H1 (cell line): ENCODE data around the gene DLG1. TPM values are rescaled to one million over a fixed set of nuclear protein-coding genes. Genes with fewer than 3 reads are reported as not detected.

Experiments
- CTCF ChIA-PET: fragments of 300-600 bp; sonication (Branson Sonifier 250); formaldehyde crosslinking; loops from one replicate; lab custom pipeline; 2021; ENCODE audit not compliant: partially characterized antibody; lab: Charles Lee
- POLR2A ChIA-PET: fragments of 300-600 bp; sonication (Branson Sonifier 250); formaldehyde crosslinking; loops from one replicate; lab custom pipeline; 2021; ENCODE audit warnings: inconsistent platforms; ENCODE audit not compliant: partially characterized antibody; lab: Charles Lee
- DNase-seq, 2 experiments: peaks; one replicate each; pipeline versions ENCODE4 v3.0.0 to v3.0.0-alpha.2; 2010 to 2022; ENCODE audit warnings: low spot score in 2 of 2, low read depth in 1 of 2, mixed read lengths in 1 of 2
- FAIRE-seq: peaks from 2 replicates; lab custom pipeline; 2011; peaks lifted over from hg19 to GRCh38; lab: Jason Lieb, UNC
- H2AFZ ChIP-seq: 2 replicates; pipeline ENCODE4 v1.8.1; 2012; ENCODE audit warnings: low read length, inconsistent platforms
- H2AK5ac ChIP-seq: 2 replicates; pipeline ENCODE4 v1.6.1; 2013; ENCODE audit warnings: low read depth, low read length
- H2BK120ac ChIP-seq: replicated peaks from 2 replicates; pipeline ENCODE3; 2013; ENCODE audit warnings: low read depth, low read length, inconsistent platforms
- H2BK12ac ChIP-seq: 2 replicates; pipeline ENCODE4 v1.6.1; 2013; ENCODE audit warnings: low read depth, low read length
- H2BK15ac ChIP-seq: 2 replicates; pipeline ENCODE4 v1.6.1; 2013; ENCODE audit warnings: low read length
- H2BK20ac ChIP-seq: 2 replicates; pipeline ENCODE4 v1.6.1; 2013; ENCODE audit warnings: low read length
- H2BK5ac ChIP-seq: 2 replicates; pipeline ENCODE4 v1.6.1; 2013; ENCODE audit warnings: low read depth, low read length
- H3K14ac ChIP-seq: 2 replicates; pipeline ENCODE4 v1.6.1; 2013; ENCODE audit warnings: inconsistent platforms; ENCODE audit not compliant: insufficient read length
- H3K18ac ChIP-seq: 2 replicates; pipeline ENCODE4 v1.6.1; 2013; ENCODE audit warnings: low read length; ENCODE audit errors: extremely low read depth
- H3K23ac ChIP-seq: 2 replicates; pipeline ENCODE4 v1.6.1; 2013; ENCODE audit warnings: inconsistent platforms; ENCODE audit not compliant: insufficient read length
- H3K23me2 ChIP-seq: 2 replicates; pipeline ENCODE4 v1.6.1; 2013; ENCODE audit warnings: low read depth, low read length
- H3K27ac ChIP-seq: 2 replicates; pipeline ENCODE4 v1.6.1; 2011; ENCODE audit warnings: low read depth, low read length, inconsistent platforms
- H3K27me3 ChIP-seq, 4 experiments: replicated peaks in 1 of 4; 1 replicate in 1 of 4; 2 replicates in 3 of 4; pipeline versions ENCODE4 v1.6.1 to v1.8.1; 2011 to 2013; ENCODE audit warnings: low read length in 3 of 4, mild to moderate bottlenecking in 3 of 4, inconsistent platforms in 2 of 4, mixed read lengths in 2 of 4, moderate library complexity in 1 of 4; ENCODE audit not compliant: control insufficient read depth in 3 of 4, insufficient read depth in 3 of 4; ENCODE audit errors: extremely low read depth in 1 of 4
- H3K36me3 ChIP-seq, 4 experiments: 2 replicates each; pipeline versions ENCODE4 v1.6.1 to v1.8.1; 2011 to 2013; ENCODE audit warnings: mild to moderate bottlenecking in 4 of 4, low read length in 3 of 4, moderate library complexity in 2 of 4, control low read depth in 1 of 4, inconsistent platforms in 1 of 4; ENCODE audit not compliant: insufficient read depth in 4 of 4, control insufficient read depth in 2 of 4
- H3K4ac ChIP-seq: replicated peaks from 2 replicates; pipeline ENCODE3; 2013; ENCODE audit warnings: low read length, low read depth, mixed read lengths, inconsistent platforms; ENCODE audit not compliant: insufficient read length
- H3K4me1 ChIP-seq, 4 experiments: replicated peaks in 1 of 4; 1 replicate in 1 of 4; 2 replicates in 3 of 4; pipeline versions ENCODE4 v1.6.1 to v1.8.1; 2011 to 2013; ENCODE audit warnings: low read length in 3 of 4, inconsistent platforms in 2 of 4, mixed read lengths in 1 of 4; ENCODE audit not compliant: insufficient read depth in 4 of 4, control insufficient read depth in 3 of 4
- H3K4me2 ChIP-seq, 2 experiments: 2 replicates each; pipeline versions ENCODE4 v1.6.1 to v1.8.1; 2011 to 2013; ENCODE audit warnings: low read depth in 2 of 2, low read length in 2 of 2, control low read depth in 1 of 2, inconsistent platforms in 1 of 2, mild to moderate bottlenecking in 1 of 2; ENCODE audit not compliant: insufficient read depth in 1 of 2
- H3K4me3 ChIP-seq, 4 experiments: fragments of 200-600, 300-600 bp in 1 of 4; sonication (generic), shearing (Covaris generic), sonication (Bioruptor Twin) in 1 of 4; 2 replicates each; pipeline versions ENCODE4 v1.5.1 to v1.8.1; 2011 to 2016; ENCODE audit warnings: low read length in 4 of 4, low read depth in 3 of 4, control low read depth in 2 of 4, inconsistent platforms in 2 of 4, mild to moderate bottlenecking in 2 of 4, mixed read lengths in 1 of 4, moderate library complexity in 1 of 4; ENCODE audit not compliant: insufficient read depth in 2 of 4; ENCODE audit errors: extremely low read depth in 1 of 4
- H3K56ac ChIP-seq: replicated peaks from 2 replicates; pipeline ENCODE3; 2013; ENCODE audit warnings: low read depth, mild to moderate bottlenecking, mixed read lengths, low read length, inconsistent platforms; ENCODE audit not compliant: insufficient read length
- H3K79me1 ChIP-seq: 2 replicates; pipeline ENCODE4 v1.6.1; 2013; ENCODE audit warnings: low read depth, low read length, control low read depth
- H3K79me2 ChIP-seq, 2 experiments: 2 replicates each; pipeline versions ENCODE4 v1.6.1 to v1.8.1; 2012 to 2013; ENCODE audit warnings: low read length in 2 of 2, mild to moderate bottlenecking in 2 of 2, inconsistent platforms in 1 of 2; ENCODE audit not compliant: insufficient read depth in 2 of 2, control insufficient read depth in 1 of 2
- H3K9ac ChIP-seq, 4 experiments: replicated peaks in 1 of 4; 1 replicate in 1 of 4; 2 replicates in 3 of 4; pipeline versions ENCODE4 v1.6.1 to v1.8.1; 2011 to 2013; ENCODE audit warnings: low read depth in 3 of 4, low read length in 3 of 4, control low read depth in 2 of 4, mild to moderate bottlenecking in 2 of 4, moderate library complexity in 2 of 4, inconsistent platforms in 1 of 4; ENCODE audit errors: extremely low read depth in 1 of 4
- H3K9me3 ChIP-seq, 2 experiments: 2 replicates each; pipeline versions ENCODE4 v1.6.1 to v1.8.1; 2012 to 2013; ENCODE audit warnings: mild to moderate bottlenecking in 2 of 2, moderate library complexity in 2 of 2, control low read depth in 1 of 2, inconsistent platforms in 1 of 2, low read depth in 1 of 2, low read length in 1 of 2, mixed read lengths in 1 of 2; ENCODE audit not compliant: insufficient read depth in 2 of 2
- H4K20me1 ChIP-seq, 2 experiments: replicated peaks in 1 of 2; 2 replicates each; pipeline versions ENCODE3 to v1.8.1; 2011 to 2013; ENCODE audit warnings: inconsistent platforms in 2 of 2, low read length in 2 of 2, mild to moderate bottlenecking in 1 of 2; ENCODE audit not compliant: insufficient read depth in 2 of 2, control insufficient read depth in 1 of 2
- H4K5ac ChIP-seq: 2 replicates; pipeline ENCODE4 v1.6.1; 2013; ENCODE audit warnings: low read length, low read depth, mixed read lengths, inconsistent platforms; ENCODE audit not compliant: insufficient read length
- H4K8ac ChIP-seq: 2 replicates; pipeline ENCODE4 v1.8.0; 2013; ENCODE audit warnings: mild to moderate bottlenecking, moderate library complexity, low read length, inconsistent platforms; ENCODE audit not compliant: insufficient read depth; ENCODE audit errors: extremely low read depth
- H4K91ac ChIP-seq: replicated peaks from 2 replicates; pipeline ENCODE3; 2013; ENCODE audit warnings: low read length, mixed read lengths, inconsistent platforms; ENCODE audit not compliant: insufficient read length
- CEBPB ChIP-seq: IDR thresholded peaks from 2 replicates; pipeline ENCODE4 v1.6.1; 2012; ENCODE audit warnings: low read depth, low read length
- WGBS, 2 experiments: shearing (Covaris generic) in 1 of 2; methylation state at CpG; one replicate each; pipeline versions ENCODE4 v1.1.6 to v1.1.7; 2013 to 2015; ENCODE audit warnings: low lambda C conversion rate in 2 of 2, mixed read lengths in 2 of 2, inconsistent platforms in 1 of 2, low coverage in 1 of 2, missing lambda C conversion rate in 1 of 2; ENCODE audit not compliant: insufficient replicate concordance in 2 of 2, insufficient coverage in 1 of 2, insufficient read length in 1 of 2; ENCODE audit errors: extremely low coverage in 1 of 2, missing lambda C conversion rate in 1 of 2; 5-methylcytosine and 5-hydroxymethylcytosine counted together
- polyA plus RNA-seq, 7 experiments: library from polyadenylated mRNA; depleted of rRNA in 3 of 7; stranded (reverse) in 5 of 7; unstranded in 2 of 7; fragments of >200 nt in 5 of 7; fragments of 200-250 nt in 2 of 7; gene quantifications; 1 replicate in 5 of 7; 2 replicates in 1 of 7; 4 replicates in 1 of 7; pipeline versions ENCODE4 v1.2.1 to v1.2.3, GENCODE V29; 2011 to 2013; ENCODE audit warnings: missing spikeins in 2 of 7, mixed read lengths in 2 of 7
- total RNA-seq: library from RNA; stranded (reverse); fragmentation: NEBNext Ultra II Directional; extraction: Animal tissue kit (Norgen Biotek cat#: 25700); gene quantifications from 2 replicates; pipeline ENCODE4 v1.2.1, GENCODE V29; 2021

DLG1 gene
- total and polyA plus RNA-seq, 2 of the 8 experiments (the other 6 are each of a cell fraction or from before 2014, with no cell fraction given) = 13.4 to 78.8 TPM

GRCh38 chr3:197080344-197080743 is 218.1 kb downstream of the DLG1 start:
- DNase-seq (no peak), FAIRE-seq (no peak)
- H4K8ac ChIP-seq = no peak overlapping the region
- H3K79me1 ChIP-seq = no peaks in the 10 kb centered on the region
- no peak overlapping the region for H2AK5ac ChIP-seq
- no peak overlapping the region for H3K27ac ChIP-seq
- H3K4me2 ChIP-seq = no peak overlapping the region
- TF ChIP-seq CEBPB = no peak
- no peak overlapping the region for H2BK15ac ChIP-seq
- no peaks in the 10 kb centered on the region for H3K23me2 ChIP-seq
- H2BK20ac ChIP-seq = no peak overlapping the region
- no peaks in the 10 kb centered on the region for H4K20me1 ChIP-seq
- 91% methylated on average over 9 of the region's 10 CpGs; no CpG with 5 or more reads in 1 of the 2 experiments for WGBS, 2 experiments
- CTCF ChIA-PET = interaction anchor here (0.6 kb wide), 1 partner anchor 439 kb away, joined by 3 read pairs; no protein-coding TSS in a partner anchor
- no peaks in the 10 kb centered on the region for H3K79me2 ChIP-seq
- H4K91ac ChIP-seq = no peak overlapping the region
- POLR2A ChIA-PET = no interaction called here
- no peaks in the 10 kb centered on the region for H3K27me3 ChIP-seq
- H3K9ac ChIP-seq = no peak overlapping the region
- no peak overlapping the region for H3K23ac ChIP-seq
- H4K5ac ChIP-seq = no peak overlapping the region
- H2AFZ ChIP-seq = no peak overlapping the region
- H3K36me3 ChIP-seq = peaks cover 2 to 4% (median 3%) of the 10 kb centered on the region in 4 experiments; a peak in 4 of 8 replicates
- no peak overlapping the region for H3K4me3 ChIP-seq
- H3K4ac ChIP-seq = no peak overlapping the region
- H3K56ac ChIP-seq = no peak overlapping the region
- no peak overlapping the region for H2BK5ac ChIP-seq
- H3K14ac ChIP-seq = no peak overlapping the region
- H3K18ac ChIP-seq = no peak overlapping the region
- no peaks in the 10 kb centered on the region for H3K4me1 ChIP-seq
- H2BK12ac ChIP-seq = no peak overlapping the region
- no peak overlapping the region for H2BK120ac ChIP-seq
- no peaks in the 10 kb centered on the region for H3K9me3 ChIP-seq
